Breast epithelium (tissue), 3 donors: Measurements from ENCODE around the gene NXPH4.

Experiments used
- POLR2A ChIP-seq: fragments of 450-650 bp; IDR thresholded peaks from one replicate; pipeline ENCODE4 v1.6.1; 2016; ENCODE audit warnings: antibody characterized with exemption, mild to moderate bottlenecking, moderate library complexity
- TF ChIP-seq, protein P1 (sequence below), 3 donors: fragments of 450-650 bp; IDR thresholded peaks; one replicate each; pipeline ENCODE4 v1.5.1; 2016 to 2017; ENCODE audit warnings: antibody characterized with exemption in 3 of 3, mild to moderate bottlenecking in 3 of 3, moderate library complexity in 3 of 3

DNA sequence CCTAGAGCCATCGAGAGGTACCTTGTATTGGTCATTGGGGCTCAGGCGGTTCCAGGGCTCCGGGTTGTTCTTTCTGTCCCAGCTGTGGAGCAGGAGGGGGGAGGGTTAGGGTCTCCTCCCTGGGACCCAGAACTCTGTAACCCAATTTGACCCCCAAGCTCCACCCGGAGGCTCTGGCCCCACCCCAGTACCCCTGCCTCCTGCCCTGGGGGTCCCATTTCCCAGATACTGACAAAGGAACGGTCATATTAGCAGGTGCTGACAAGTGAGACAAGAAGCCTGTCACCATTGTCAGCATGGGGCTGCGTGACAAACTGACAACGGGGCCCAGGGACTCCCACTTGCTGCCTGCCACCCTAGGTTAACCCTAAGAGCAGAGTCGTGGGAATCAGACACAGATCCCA lies 19.1 kb downstream of the NXPH4 start:
- TF ChIP-seq, protein P1, sequence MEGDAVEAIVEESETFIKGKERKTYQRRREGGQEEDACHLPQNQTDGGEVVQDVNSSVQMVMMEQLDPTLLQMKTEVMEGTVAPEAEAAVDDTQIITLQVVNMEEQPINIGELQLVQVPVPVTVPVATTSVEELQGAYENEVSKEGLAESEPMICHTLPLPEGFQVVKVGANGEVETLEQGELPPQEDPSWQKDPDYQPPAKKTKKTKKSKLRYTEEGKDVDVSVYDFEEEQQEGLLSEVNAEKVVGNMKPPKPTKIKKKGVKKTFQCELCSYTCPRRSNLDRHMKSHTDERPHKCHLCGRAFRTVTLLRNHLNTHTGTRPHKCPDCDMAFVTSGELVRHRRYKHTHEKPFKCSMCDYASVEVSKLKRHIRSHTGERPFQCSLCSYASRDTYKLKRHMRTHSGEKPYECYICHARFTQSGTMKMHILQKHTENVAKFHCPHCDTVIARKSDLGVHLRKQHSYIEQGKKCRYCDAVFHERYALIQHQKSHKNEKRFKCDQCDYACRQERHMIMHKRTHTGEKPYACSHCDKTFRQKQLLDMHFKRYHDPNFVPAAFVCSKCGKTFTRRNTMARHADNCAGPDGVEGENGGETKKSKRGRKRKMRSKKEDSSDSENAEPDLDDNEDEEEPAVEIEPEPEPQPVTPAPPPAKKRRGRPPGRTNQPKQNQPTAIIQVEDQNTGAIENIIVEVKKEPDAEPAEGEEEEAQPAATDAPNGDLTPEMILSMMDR (IDR thresholded peaks at IDR 0.05), result no peak
- no peak for TF ChIP-seq POLR2A
